HUES6 (cell line): Measurements from ENCODE around the gene SELENOS.
"Not testable (repeated sequence)": the region's sequence is repeated elsewhere in the genome, so short reads cannot be mapped to it uniquely, and the experiment has no call there.

Source experiments
- H3K27ac ChIP-seq: 2 replicates; pipeline ENCODE4 v1.7.0; 2013; ENCODE audit warnings: low read depth, mild to moderate bottlenecking, low read length, inconsistent platforms
- H3K27me3 ChIP-seq: 2 replicates; pipeline ENCODE4 v1.6.1; 2013; ENCODE audit warnings: low read length; ENCODE audit not compliant: control insufficient read depth, insufficient read depth
- H3K36me3 ChIP-seq: 2 replicates; pipeline ENCODE4 v1.6.1; 2013; ENCODE audit warnings: low read length; ENCODE audit not compliant: control insufficient read depth, insufficient read depth
- H3K4me1 ChIP-seq: 2 replicates; pipeline ENCODE4 v1.6.1; 2013; ENCODE audit warnings: low read length; ENCODE audit not compliant: control insufficient read depth, insufficient read depth
- H3K4me3 ChIP-seq: 2 replicates; pipeline ENCODE4 v1.5.1; 2013; ENCODE audit warnings: low read depth, low read length
- H3K9ac ChIP-seq: one replicate; pipeline ENCODE4 v1.6.1; 2013; ENCODE audit warnings: mild to moderate bottlenecking, low read length
- H3K9me3 ChIP-seq: 2 replicates; pipeline ENCODE4 v1.6.1; 2013; ENCODE audit warnings: low read depth, low read length; ENCODE audit not compliant: control insufficient read depth, insufficient read depth

SELENOS gene

DNA sequence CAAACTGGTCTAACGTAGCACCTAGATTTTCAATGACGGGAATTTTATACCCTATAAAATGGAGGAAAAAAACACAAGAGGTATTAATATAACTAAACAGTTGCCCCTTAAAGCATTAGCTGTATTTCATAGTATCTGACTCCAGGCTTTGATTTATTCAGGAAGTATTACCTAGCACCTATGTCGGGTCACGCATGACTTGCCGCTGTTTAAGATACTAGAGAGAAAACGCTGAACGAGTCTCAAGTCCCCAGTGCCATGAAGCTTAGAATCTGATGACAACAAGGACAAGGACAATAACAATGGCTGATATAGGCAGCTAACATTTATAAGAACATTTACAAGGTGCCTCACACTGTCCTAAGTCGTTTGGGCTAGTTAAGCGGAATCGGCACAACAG, 15.8 kb upstream of the SELENOS start:
- peak overlapping the region; percentile 90 for H3K9ac ChIP-seq
- peaks cover 11% of the 10 kb centered on the region for H3K4me1 ChIP-seq
- no peaks in the 10 kb centered on the region for H3K27me3 ChIP-seq
- no peaks in the 10 kb centered on the region for H3K9me3 ChIP-seq
- H3K36me3 ChIP-seq: peaks cover 27% of the 10 kb centered on the region
- peak overlapping the region; percentile 77 for H3K4me3 ChIP-seq
- no peak overlapping the region for H3K27ac ChIP-seq

DNA sequence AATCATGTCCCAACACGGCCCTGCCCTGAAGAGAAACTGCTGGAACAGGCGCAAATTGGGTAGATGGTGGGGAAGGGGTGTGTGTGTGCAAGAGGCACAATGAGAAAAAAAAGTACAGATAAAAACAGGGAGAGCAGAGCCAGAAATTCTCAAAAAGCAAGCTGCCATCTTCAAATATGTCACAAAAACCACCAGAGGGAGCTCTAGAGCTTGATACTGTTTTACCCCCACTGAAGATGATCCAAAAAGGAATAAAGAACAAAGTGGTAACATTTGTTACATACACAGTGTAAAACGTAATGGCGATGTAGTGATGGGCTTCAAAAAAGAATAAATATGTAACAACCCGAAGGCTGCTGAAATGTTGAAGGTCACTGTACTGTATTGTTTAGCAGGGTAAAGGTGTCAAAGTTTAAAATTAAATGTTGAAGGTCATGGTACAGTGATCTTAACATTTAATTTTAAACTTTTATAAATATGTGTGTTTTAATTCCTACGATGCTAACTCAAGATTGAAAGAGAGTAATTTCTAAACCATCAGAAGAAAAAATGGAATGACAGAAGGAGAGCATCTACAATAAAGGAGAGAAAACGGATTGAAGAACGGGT, 11.7 kb upstream of the SELENOS start:
- H3K36me3 ChIP-seq: peaks cover 65% of the 10 kb centered on the region

DNA sequence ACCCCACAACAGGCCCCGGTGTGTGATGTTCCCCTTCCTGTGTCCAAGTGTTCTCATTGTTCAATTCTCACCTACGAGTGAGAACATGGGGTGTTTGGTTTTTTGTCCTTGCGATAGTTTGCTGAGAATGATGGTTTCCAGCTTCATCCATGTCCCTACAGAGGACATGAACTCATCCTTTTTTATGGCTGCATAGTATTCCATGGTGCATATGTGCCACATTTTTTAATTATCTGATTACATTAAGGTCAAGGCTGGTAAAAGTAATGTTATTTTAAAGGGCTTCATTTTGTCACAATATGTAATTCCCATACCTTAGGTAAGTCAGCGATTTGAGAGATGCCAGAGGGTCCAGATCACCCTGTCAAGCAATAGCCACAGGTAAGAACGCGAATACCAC, 10.1 kb upstream of the SELENOS start:
- not testable (repeated sequence) for H3K9ac ChIP-seq, H3K4me3 ChIP-seq, H3K9me3 ChIP-seq, H3K27me3 ChIP-seq, H3K27ac ChIP-seq, H3K4me1 ChIP-seq
- H3K36me3 ChIP-seq: peaks cover 81% of the 10 kb centered on the region

More for the DNA sequence above, 11.7 kb upstream of the SELENOS start:
- Histone ChIP-seq H3K27me3 (no peaks in the 10 kb centered on the region), H3K4me1 (peaks cover 7% of the 10 kb centered on the region), H3K9me3 (no peaks in the 10 kb centered on the region), H3K9ac (no peak overlapping the region), H3K4me3 (no peak overlapping the region), H3K27ac (no peak overlapping the region)

DNA sequence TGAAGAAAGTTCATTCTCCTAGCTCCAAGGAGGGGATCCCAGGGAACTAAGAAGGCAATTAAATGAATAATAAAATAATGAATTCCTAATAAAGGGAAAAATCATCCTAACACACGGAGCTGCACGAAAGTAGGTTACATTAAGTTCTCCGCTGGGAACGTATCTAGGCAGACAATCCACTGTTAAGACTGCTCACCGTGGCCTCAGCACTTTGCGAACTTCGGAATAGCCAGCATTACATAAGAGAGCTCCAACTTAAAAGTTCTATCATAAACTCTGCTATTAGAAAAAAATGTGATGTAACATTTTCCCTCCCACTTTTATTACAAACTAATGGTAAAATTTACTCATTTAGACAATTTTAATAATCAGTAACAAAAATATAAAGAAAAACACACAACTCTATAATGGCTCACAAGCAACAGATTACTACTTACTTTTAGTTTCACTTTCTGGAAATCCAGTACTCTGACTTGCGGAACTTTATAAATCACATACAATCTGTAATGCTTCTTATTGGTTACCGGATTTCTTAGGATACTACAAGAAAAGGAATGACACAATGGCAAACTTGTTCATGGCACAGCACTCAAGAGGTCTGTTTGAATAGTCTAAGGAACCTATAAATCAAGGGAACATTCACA, 9.3 kb upstream of the SELENOS start:
- H3K9me3 ChIP-seq: no peaks in the 10 kb centered on the region
- H3K4me1 ChIP-seq: no peaks in the 10 kb centered on the region
- no peak overlapping the region for H3K27ac ChIP-seq
- H3K4me3 ChIP-seq: no peak overlapping the region
- H3K27me3 ChIP-seq: no peaks in the 10 kb centered on the region
- peaks cover 82% of the 10 kb centered on the region for H3K36me3 ChIP-seq
- H3K9ac ChIP-seq: no peak overlapping the region

DNA sequence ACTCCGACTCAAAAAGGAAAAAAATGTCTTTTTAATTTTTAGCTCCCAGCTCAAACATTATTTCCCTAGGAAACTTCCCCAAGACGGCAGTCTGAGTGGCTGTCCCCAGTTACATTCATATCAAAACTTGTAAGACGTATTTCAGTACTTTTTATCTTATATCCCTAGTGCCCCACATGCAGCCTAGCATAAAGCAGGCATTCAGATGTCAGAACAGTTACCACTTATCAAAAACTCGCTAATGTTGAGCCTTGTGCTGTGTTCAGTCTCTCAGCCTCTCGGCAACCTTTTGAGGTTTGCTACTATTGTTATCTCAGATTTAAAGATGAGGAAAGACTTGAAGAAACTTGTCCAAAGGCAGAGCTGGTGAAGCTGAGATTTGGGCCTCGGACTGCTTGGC, 6.6 kb upstream of the SELENOS start:
- Histone ChIP-seq H3K4me3 (no peak overlapping the region), H3K36me3 (peaks cover 83% of the 10 kb centered on the region)

DNA sequence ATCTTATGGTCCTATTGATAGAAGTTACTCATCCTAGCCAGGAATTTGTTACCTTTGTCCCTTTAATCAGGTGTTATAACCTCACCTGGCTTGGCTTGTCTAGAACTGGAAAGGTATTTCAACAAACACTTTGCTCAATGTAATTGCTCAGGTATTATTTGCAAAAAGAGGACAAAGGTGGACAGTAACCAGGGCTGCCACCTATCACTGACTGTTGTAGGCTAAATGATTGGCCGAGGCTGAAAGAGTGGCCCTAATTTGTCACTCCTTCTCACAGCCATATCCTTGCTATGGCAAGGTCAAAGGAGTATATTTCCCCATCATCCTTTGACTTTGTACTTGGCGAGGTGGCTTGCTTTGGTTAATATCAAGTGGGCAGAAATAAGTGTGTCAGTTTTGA, 2.7 kb upstream of the SELENOS start:
- Histone ChIP-seq H3K9me3 (no peaks in the 10 kb centered on the region), H3K4me1 (peaks cover 7% of the 10 kb centered on the region), H3K27me3 (no peaks in the 10 kb centered on the region), H3K4me3 (no peak overlapping the region), H3K36me3 (peaks cover 58% of the 10 kb centered on the region), H3K9ac (no peak overlapping the region), H3K27ac (no peak overlapping the region)

More for the DNA sequence above, 6.6 kb upstream of the SELENOS start:
- Histone ChIP-seq H3K27ac (no peak overlapping the region), H3K9ac (no peak overlapping the region), H3K27me3 (no peaks in the 10 kb centered on the region), H3K4me1 (no peaks in the 10 kb centered on the region), H3K9me3 (no peaks in the 10 kb centered on the region)

DNA sequence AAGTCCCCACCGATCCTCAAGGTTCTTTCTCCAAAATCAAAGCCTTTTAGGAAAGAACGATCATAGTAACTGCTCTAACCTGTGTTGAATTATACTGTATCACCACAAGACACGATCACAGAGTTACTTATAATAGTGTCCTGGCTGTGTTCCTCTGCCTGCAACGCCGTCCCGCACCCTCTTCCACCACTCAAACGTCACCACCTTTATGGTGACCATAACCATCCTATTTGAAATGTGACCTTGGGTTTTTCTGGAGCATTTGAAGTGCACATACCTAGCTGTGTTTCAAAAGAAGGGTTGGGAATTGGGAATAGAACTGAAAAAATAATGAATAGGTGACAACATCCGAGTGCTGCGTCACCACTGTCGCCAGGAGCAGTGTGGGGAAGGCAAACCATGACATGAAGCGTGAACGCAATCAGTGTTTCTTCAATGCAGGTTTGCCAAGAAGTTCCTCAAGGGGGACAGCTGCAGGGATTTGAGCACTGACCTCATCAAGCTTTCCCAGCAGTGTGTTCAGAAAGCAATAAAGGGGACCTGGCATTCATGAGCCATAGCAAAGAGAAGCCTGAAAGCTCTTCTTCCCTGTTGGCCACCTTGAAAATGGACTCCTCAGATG, 769 bp upstream of the SELENOS start:
- H3K9ac ChIP-seq: peak overlapping the region; percentile 54
- H3K36me3 ChIP-seq: peaks cover 59% of the 10 kb centered on the region

DNA sequence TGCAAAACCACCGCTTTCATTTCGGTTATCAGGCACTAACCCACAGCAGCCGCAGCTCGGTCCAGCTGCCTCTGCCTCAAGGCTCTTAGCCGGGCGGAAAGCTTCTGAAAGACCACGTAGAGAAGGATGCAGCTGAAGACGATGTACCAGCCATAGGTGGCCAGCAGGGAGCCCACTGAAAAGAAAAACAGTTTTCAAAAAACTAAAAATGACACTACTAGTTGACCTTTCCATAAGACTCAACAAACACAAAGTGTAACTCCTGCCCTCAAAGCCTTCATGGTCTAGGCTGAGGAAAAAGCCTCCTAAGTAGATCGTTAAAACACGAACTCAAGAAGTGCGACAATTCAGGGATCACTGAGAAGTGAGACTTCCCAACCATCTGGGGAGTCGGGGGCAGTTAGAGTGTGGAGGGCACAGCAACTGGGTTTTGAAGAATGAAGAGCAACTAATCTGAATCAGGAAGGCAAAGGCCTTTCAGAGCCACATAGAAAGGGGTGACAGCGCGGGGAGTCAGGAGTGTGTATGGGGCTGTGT, 716 bp downstream of the SELENOS start:
- Histone ChIP-seq H3K9ac (peak overlapping the region; percentile 87), H3K4me3 (peak overlapping the region; percentile 92)

More for the DNA sequence above, 769 bp upstream of the SELENOS start:
- H3K9me3 ChIP-seq: no peaks in the 10 kb centered on the region
- no peak overlapping the region for H3K27ac ChIP-seq
- peaks cover 7% of the 10 kb centered on the region for H3K4me1 ChIP-seq
- H3K4me3 ChIP-seq: peak overlapping the region; percentile 92
- H3K27me3 ChIP-seq: no peaks in the 10 kb centered on the region

DNA sequence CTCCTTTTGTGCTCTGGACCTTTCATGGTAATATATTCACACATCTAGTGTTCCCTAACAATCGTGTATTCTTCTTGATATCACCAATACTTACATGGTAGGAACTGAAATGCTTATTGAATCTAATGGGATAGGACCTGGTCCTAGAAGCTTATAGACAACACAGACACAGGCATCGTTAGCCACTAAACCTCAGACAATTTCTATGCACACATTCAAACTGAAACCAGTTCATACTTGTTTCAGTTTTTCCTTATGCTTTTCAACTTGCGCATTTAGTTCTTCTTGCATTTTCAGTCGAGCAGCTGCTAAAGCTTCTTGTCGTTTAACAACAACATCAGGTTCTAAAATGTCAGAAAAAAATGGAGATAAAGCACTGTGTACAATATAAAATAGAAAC, 2.3 kb downstream of the SELENOS start:
- Histone ChIP-seq H3K9me3 (no peaks in the 10 kb centered on the region), H3K4me3 (no peak overlapping the region), H3K36me3 (peaks cover 61% of the 10 kb centered on the region), H3K9ac (no peak overlapping the region), H3K27me3 (no peaks in the 10 kb centered on the region), H3K27ac (no peak overlapping the region), H3K4me1 (peaks cover 7% of the 10 kb centered on the region)

More for the DNA sequence above, 716 bp downstream of the SELENOS start:
- Histone ChIP-seq H3K36me3 (peaks cover 59% of the 10 kb centered on the region), H3K27ac (peak overlapping the region; percentile 54; the same call in 1 of the 2 replicates), H3K9me3 (no peaks in the 10 kb centered on the region), H3K4me1 (peaks cover 7% of the 10 kb centered on the region), H3K27me3 (no peaks in the 10 kb centered on the region)

DNA sequence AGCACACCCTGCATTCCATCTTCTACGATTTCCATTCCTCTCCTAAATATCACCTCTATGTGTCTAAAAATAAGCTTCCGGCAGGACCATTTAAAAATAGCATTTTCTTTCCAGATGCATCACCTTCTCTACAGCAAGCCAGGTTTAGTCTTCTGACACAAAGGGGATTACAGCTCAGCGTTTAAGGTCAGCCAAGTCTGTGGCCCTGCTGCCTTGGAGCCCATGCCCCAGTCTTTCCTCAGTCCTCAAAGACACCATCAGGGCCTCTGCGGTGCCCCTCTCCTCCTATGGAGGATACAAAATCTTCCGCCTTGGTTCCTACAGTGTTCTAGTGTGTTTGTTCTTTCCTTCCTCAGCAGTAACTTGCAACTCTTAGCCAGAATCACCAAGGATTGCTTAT, 3.8 kb downstream of the SELENOS start:
- Histone ChIP-seq H3K27ac (no peak overlapping the region), H3K4me1 (peaks cover 7% of the 10 kb centered on the region), H3K9ac (no peak overlapping the region), H3K36me3 (peaks cover 73% of the 10 kb centered on the region), H3K4me3 (no peak overlapping the region), H3K9me3 (no peaks in the 10 kb centered on the region), H3K27me3 (no peaks in the 10 kb centered on the region)

DNA sequence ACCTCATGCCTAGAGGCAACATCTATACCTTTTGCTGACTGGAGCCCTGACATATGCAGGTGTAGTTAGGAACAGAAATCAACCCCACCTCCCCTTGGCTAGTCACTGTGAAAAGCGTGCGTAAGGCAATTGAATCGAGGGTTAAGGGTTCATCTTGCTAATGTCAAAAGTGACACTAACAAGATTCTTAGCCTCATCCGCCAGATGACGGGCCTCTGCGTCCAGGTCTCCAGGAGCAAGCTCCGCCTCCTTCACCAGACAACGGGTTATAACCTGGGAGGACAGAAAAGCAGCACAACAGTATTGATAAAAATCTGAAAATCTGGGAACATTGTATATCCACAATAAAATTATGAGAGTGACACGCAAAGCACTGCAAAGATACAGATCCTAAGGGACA, 4.7 kb downstream of the SELENOS start:
- no peak overlapping the region for H3K9ac ChIP-seq
- H3K27ac ChIP-seq: no peak overlapping the region
- no peaks in the 10 kb centered on the region for H3K27me3 ChIP-seq
- no peaks in the 10 kb centered on the region for H3K9me3 ChIP-seq
- H3K36me3 ChIP-seq: peaks cover 73% of the 10 kb centered on the region
- H3K4me3 ChIP-seq: no peak overlapping the region
- peaks cover 1% of the 10 kb centered on the region; the same call in 1 of the 2 replicates for H3K4me1 ChIP-seq
